Transverse colon (tissue), 4 donors: ENCODE results near the gene ZFYVE21.

Source experiments
- POLR2A ChIP-seq: fragments of 450-650 bp; IDR thresholded peaks from one replicate; pipeline ENCODE4 v1.6.1; 2016; ENCODE audit warnings: antibody characterized with exemption, mild to moderate bottlenecking, moderate library complexity
- POLR2AphosphoS5 ChIP-seq, 3 donors: sonication (generic); formaldehyde crosslinking; IDR thresholded peaks; one replicate each; pipeline ENCODE4 v1.6.1; 2016; ENCODE audit warnings: antibody characterized with exemption in 3 of 3
- TF ChIP-seq, protein P1 (sequence below), 5 experiments: fragments of 200-600 bp in 3 of 5; fragments of 450-650 bp in 2 of 5; sonication (generic) in 3 of 5; IDR thresholded peaks; 1 replicate in 2 of 5; 2 replicates in 3 of 5; pipeline ENCODE4 v1.5.1; 2016 to 2017; ENCODE audit warnings: antibody characterized with exemption in 5 of 5, inconsistent platforms in 3 of 5, mild to moderate bottlenecking in 2 of 5, moderate library complexity in 1 of 5

DNA sequence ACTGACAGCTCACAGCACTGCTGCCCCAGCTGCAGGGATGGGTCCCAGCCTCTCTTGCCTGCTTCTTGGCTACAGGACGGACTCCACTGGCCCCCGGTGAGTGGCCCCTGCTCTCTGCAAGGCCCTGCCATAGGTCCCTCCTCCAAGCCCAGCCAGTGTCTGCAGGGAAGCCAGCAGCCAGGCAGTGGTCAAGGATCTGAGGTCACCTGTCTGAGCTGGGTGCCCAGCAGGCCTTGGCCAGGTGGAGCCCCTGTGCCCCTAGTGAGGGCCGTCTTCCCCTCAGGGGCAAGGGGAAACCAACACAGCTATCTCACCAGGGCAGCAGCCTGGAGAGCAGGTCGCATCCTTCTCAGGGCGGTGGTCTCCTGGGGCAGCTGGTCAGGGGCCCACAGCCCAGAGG lies 13.5 kb upstream of the ZFYVE21 start:
- TF ChIP-seq, protein P1, sequence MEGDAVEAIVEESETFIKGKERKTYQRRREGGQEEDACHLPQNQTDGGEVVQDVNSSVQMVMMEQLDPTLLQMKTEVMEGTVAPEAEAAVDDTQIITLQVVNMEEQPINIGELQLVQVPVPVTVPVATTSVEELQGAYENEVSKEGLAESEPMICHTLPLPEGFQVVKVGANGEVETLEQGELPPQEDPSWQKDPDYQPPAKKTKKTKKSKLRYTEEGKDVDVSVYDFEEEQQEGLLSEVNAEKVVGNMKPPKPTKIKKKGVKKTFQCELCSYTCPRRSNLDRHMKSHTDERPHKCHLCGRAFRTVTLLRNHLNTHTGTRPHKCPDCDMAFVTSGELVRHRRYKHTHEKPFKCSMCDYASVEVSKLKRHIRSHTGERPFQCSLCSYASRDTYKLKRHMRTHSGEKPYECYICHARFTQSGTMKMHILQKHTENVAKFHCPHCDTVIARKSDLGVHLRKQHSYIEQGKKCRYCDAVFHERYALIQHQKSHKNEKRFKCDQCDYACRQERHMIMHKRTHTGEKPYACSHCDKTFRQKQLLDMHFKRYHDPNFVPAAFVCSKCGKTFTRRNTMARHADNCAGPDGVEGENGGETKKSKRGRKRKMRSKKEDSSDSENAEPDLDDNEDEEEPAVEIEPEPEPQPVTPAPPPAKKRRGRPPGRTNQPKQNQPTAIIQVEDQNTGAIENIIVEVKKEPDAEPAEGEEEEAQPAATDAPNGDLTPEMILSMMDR (IDR thresholded peaks at IDR 0.05), result no peak
- TF ChIP-seq POLR2A (no peak), POLR2AphosphoS5 (IDR thresholded peaks at IDR 0.05) (no peak)
